Measurements from ENCODE around the gene LDLRAD2.
"Not testable (repeated sequence)": the region's sequence is repeated elsewhere in the genome, so short reads cannot be mapped to it uniquely, and the experiment has no call there.

The LDLRAD2 gene

DNA sequence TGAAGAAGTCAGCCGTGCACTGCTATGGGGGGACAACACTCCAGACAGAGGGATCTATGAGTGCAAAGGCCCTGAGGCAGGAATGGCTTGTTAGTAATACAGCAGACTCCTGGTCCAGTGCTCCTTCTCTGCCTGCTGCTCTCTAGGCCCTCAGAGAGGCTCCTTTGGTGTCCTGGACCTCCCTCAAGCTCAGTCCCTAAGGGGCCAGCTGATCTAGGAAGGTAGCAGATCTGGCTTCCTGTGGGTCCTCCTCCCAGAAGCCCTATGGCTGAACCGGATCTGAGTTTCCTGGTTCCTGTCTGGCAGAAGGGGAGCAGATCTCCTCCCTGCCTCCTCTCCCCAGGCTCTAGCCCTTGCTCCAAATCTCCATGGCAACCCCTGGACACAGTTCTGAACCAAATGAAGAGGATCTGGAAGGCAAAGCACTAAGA, at the start of gene LDLRAD2:
LDLRAD2 (plus strand) TSS at position 391 of the 431 bp plus-strand sequence. CDS start 187 bp downstream, outside the sequence.
- no peak for DNase-seq

- no peak for DNase-seq
These were observed 48.8 kb upstream of the LDLRAD2 start for GRCh38 chr1:21763236-21763635.

DNA sequence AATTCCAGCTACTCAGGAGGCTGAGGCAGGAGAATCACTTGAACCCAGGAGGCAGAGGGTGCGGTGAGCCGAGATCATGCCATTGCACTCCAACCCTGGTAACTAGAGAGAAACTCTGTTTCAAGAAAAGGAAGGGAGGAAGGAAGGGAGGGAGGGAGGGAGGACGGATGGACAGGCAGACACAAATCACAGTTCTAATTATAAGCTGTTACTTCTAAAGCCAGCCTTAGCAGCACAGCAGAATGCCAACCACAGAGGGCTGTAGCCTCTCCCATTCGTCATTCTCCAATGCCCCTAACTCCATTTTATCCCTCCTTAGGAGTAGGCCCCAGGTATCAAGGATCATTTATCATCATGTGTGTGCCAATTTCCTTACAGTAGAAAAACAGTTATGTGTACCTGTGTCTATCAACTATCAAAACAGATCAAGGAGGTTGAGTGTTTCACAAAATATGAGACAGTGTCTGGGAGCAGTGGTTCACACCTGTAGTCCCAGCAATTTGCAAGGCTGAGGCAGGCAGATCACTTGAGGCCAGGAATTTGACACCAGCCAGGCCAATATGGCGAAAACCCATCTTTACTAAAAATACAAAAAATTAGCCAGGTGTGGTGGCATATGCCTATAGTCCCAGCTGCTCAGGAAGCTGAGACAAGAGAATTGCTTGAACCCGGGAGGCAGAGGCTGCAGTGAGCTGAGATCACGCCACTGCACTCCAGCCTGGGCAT, 48.2 kb upstream of the LDLRAD2 start:
- DNase-seq: no peak

GRCh38 chr1:21764615-21765423, 47.2 kb upstream of the LDLRAD2 start:
- peak; percentile 6 for DNase-seq

GRCh38 chr1:21766210-21766609, 45.9 kb upstream of the LDLRAD2 start:
- no peak for DNase-seq

DNA sequence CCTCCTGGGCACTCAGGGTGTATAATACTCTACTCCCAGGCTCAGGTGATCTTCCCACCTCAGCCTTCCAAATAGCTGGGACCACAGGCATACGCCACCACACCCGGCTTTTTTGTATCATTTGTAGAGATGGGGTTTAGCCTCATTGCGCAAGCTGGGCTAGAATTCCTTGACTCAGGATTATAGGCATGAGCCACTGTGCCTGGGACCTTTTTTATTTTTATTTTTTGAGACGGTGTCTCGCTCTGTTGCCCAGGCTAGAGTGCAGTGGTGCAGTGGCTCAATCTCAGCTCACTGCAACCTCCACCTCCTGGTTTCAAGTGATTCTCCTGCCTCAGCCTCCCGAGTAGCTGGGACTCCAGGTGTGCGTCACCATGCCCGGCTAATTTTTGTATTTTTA, 45.0 kb upstream of the LDLRAD2 start:
- DNase-seq: not testable (repeated sequence)

- DNase-seq: no peak
These were observed 41.9 kb upstream of the LDLRAD2 start for GRCh38 chr1:21770201-21770600.

- not testable (repeated sequence) for DNase-seq
These were observed 41.5 kb upstream of the LDLRAD2 start for GRCh38 chr1:21770602-21771001.

DNA sequence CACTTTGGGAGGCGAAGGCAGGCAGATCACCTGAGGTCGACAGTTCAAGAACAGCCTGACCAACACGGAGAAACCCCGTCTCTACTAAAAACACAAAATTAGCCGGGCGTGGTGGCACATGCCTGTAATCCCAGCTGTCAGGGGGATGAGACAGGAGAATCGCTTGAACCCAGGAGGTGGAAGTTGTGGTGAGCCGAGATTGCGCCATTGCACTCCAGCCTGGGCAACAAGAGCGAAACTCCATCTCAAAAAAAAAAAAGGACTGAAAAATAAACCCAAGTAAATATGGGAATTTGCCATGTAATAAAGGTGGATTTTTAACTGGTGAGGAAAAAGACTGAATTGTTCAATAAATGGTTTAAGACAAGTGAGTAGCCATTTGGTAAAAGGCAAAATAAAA, 40.4 kb upstream of the LDLRAD2 start:
- DNase-seq: not testable (repeated sequence)

DNA sequence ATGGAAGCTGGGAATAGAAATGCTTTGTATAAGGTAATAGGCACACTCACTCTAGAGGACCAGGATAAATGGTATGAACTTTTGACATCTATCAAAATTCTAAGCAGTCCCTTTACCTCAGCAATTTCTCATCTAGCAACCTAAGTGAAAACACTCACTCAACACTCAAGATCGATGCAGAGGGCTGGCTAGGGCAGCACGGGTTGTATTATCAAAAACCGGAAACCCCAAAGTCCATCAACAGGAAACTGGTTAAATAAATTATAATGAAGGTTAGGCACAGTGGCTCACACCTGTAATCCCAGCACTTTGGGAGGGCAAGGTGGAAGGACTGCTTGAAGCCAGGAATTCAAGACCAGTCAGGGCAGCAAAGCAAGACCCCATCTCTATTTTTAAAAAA, 38.5 kb upstream of the LDLRAD2 start:
- DNase-seq: no peak

DNA sequence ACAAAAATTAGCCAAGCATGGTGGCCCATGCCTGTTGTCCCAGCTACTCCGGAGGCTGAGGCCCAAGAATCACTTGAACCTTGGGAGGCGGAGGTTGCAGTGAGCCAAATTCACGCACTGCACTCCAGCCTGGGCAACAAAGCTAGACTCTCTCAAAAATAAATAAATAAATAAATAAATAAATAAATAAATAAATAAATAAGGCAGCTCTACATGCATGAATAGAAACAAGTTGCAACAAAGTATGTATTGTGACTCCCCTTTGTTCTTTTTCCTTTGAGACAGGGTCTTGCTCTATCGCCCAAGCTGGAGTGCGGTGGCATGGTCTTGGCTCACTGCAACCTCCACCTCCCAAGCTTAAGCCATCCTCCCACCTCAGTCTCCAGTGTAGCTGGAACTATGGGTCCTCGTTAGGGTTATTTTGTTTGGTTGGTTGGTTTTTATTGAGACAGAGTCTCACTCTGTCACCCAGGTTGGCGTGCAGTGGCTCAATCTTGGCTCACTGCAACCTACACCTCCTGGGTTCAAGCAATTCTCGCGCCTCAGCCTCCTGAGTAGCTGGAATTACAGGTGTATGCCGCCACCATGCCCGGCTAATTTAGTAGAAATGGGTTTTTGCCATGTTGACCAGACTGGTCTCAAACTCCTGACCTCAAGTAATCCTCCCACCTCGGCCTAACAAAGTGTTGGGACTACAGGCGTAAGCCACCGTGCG, 37.1 kb upstream of the LDLRAD2 start:
- no peak for DNase-seq

- no peak for DNase-seq
These were observed 36.5 kb upstream of the LDLRAD2 start for GRCh38 chr1:21775550-21775914.

- no peak for DNase-seq
These were observed 36.0 kb upstream of the LDLRAD2 start for GRCh38 chr1:21775985-21776562.

GRCh38 chr1:21776925-21777324, 35.1 kb upstream of the LDLRAD2 start:
- DNase-seq: not testable (repeated sequence)

DNA sequence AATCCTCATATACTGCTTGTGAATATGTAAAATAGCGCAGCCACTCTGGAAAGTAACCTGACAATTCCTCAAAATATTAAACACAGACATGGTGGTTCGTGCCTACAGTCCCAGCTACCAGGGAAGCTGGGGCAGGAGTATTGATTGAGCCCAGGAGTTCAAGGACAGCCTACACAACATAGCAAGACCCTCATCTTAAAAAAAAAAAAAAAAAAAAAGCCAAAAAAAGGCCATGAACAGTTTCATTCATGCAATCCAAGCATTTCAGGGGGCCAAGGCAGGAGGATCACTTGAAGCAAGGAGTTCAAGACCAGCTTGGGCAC, 33.7 kb upstream of the LDLRAD2 start:
- DNase-seq: no peak

GRCh38 chr1:21779613-21780521, 32.2 kb upstream of the LDLRAD2 start:
- no peak for DNase-seq

DNA sequence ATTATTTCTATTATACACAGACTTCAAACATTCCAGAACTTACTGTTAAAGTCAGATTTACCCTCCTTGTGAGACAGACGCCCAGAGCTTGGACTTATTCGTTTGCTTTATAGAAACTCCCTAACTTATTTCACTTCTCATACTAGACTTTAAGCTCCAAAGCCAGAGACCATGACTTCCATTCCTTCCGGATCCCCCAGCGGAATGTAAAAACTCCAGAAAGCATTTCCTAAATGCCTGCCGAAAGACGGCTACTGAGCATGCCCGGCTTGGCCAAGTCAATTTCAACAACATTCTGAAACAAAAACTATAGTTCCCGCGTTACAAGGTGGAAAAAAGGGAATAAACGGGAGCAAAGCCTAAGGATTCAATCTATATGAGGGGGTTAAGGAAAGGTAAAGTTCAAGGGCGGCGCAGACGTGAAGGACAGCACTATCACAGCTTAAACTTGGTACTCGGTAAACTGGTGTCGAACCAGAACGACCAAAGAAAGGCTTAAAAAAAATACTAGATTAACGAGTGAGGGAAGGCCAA, 30.2 kb upstream of the LDLRAD2 start:
- DNase-seq: no peak

GRCh38 chr1:21782349-21782867, 29.7 kb upstream of the LDLRAD2 start:
- DNase-seq: peak; percentile 52

DNA sequence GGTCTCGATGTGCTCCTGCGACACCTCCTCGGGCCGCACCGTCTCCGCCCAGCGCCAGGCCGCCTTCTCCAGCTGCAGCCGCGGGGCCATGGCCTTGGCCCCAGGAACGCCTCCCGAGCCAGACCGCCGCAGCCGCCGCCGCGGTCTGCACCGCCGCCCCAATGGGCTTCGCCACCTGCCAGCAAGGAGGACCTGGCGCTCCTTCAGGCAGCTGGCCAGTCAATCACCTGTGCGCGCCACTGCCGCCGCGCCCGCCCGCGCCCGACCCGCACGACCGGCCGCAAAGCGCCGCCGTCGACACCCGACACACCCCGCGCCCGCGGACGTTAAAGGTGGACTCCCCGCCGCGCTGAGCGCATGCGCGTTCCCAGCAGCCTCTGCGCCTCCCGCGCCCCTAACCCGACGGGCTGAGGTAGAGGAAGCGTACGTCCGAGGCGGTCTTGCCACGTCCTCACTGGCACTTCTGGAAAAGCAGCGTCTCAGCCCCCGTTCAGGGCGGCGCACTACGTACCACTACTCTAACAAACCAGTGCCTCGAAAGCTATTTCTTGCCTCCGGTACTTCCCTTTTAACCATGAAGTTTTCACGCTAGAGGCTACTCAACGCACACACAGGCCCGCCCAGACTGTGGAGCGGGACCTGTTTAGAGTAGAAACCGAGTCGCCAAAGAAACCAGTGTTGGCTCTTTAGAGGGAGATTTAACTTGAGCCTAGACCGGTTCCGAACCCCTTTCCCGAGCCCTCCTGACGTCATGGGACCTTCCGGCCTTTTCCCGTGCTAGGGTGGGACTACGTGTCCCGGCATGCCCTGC, 29.0 kb upstream of the LDLRAD2 start, which contains the start of gene USP48:
USP48 (minus strand) TSS at position 282 of the 811 bp plus-strand sequence; CDS start at position 90, 192 bp downstream.
- DNase-seq: peak; percentile 94
